ENCODE measurements around the gene RPL41. TPM values are rescaled to one million over a fixed set of nuclear protein-coding genes. Genes with fewer than 3 reads are reported as not detected.

The RPL41 gene
- total RNA-seq, 6 experiments from 2014 or later = 2,722 to 3,464 (median 3,292) TPM

GRCh38 chr12:56158029-56158925 lies 41.8 kb downstream of the RPL41 start, which contains the start of gene MYL6:
TSS of gene MYL6 (plus strand) at chr12:56158359. CDS start at chr12:56158402, 43 bp downstream.
- peaks cover 50% of the 10 kb centered on the region for H3K36me3 Mint-ChIP-seq (ENCODE audit: low read depth)

GRCh38 chr12:56158926-56159461 lies 42.6 kb downstream of the RPL41 start:
- Mint-ChIP-seq H3K27me3 (ENCODE audit: insufficient read depth) (peaks cover 29% of the 10 kb centered on the region), H3K4me3 (peak overlapping the region; percentile 98), H3K27ac (peak overlapping the region; percentile 96), H3K36me3 (ENCODE audit: low read depth) (peaks cover 51% of the 10 kb centered on the region), H3K9me3 (peaks cover 12% of the 10 kb centered on the region), H3K4me1 (ENCODE audit: low read depth) (peaks cover 44% of the 10 kb centered on the region)
- peak; percentile 64 for DNase-seq
- TF ChIP-seq CTCF (IDR thresholded peaks at IDR 0.05) = no peak

More at GRCh38 chr12:56158029-56158925, 41.8 kb downstream of the RPL41 start, which contains the start of gene MYL6:
- Mint-ChIP-seq H3K27ac (peak within 1 kb of the TSS; percentile 96), H3K4me3 (peak within 1 kb of the TSS; percentile 98), H3K27me3 (ENCODE audit: insufficient read depth) (peaks cover 25% of the 10 kb centered on the region), H3K9me3 (peaks cover 12% of the 10 kb centered on the region), H3K4me1 (ENCODE audit: low read depth) (peaks cover 52% of the 10 kb centered on the region)
- TF ChIP-seq CTCF (IDR thresholded peaks at IDR 0.05) = 0 out of 2 replicates have a peak, but pooled peaks have one; percentile 1
- DNase-seq = peak; percentile 97

- Mint-ChIP-seq H3K4me3 (peak overlapping the region; percentile 98), H3K27me3 (ENCODE audit: insufficient read depth) (peaks cover 31% of the 10 kb centered on the region), H3K4me1 (ENCODE audit: low read depth) (peaks cover 41% of the 10 kb centered on the region), H3K27ac (peak overlapping the region; percentile 96), H3K9me3 (peaks cover 12% of the 10 kb centered on the region), H3K36me3 (ENCODE audit: low read depth) (peaks cover 57% of the 10 kb centered on the region)
- no peak for TF ChIP-seq CTCF (IDR thresholded peaks at IDR 0.05)
- DNase-seq = no peak
Observed at GRCh38 chr12:56159482-56160192, 43.2 kb downstream of the RPL41 start.

- Mint-ChIP-seq H3K4me1 (ENCODE audit: low read depth) (peaks cover 41% of the 10 kb centered on the region), H3K9me3 (peaks cover 12% of the 10 kb centered on the region), H3K4me3 (peak overlapping the region; percentile 98), H3K27ac (peak overlapping the region; percentile 96), H3K36me3 (ENCODE audit: low read depth) (peaks cover 52% of the 10 kb centered on the region), H3K27me3 (ENCODE audit: insufficient read depth) (peaks cover 36% of the 10 kb centered on the region)
- DNase-seq = peak; percentile 38
- no peak for TF ChIP-seq CTCF (IDR thresholded peaks at IDR 0.05)
Observed at GRCh38 chr12:56160193-56160763, 43.8 kb downstream of the RPL41 start.

All from HFFc6 (cell line).